Smooth muscle cell of the brain vasculature (primary cell): ENCODE data around the gene FASTKD2.
"Not testable (repeated sequence)": the region's sequence is repeated elsewhere in the genome, so short reads cannot be mapped to it uniquely, and the experiment has no call there.

ENCODE experiments used
- DNase-seq: peaks from one replicate; pipeline ENCODE4 v3.0.0-alpha.2; 2012; ENCODE audit warnings: low read depth, low spot score

FASTKD2 gene

DNA sequence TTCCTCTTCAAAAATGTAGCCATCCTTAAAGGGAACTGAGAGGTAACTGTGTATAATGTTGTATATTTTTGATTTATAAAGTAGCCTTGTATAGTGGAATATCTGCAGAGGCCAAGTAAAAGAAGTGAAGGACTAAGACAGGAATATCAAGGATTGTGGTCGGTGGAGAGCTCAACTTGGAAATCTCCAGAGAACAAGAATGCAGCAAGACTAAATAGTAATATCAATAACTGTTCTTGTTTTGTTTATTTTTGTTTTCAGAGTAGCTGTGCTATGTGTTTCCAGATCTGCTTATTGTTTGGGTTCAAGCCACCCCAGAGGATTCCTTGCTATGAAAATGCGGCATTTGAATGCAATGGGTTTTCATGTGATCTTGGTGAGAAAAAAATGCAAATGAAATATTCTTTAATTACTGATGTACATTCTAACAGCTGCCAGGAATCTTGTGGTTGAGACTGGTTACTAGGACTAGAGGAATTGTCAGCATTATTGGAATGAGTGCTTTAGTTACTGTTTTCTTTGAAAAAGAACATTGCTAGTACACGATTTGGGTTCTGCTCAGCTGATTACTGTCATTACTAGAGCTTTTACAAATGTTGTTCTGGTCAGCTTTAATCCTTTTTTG, 25.0 kb downstream of the FASTKD2 start:
- DNase-seq = no peak

- DNase-seq = no peak
Measured at GRCh38 chr2:206792645-206793044, 27.2 kb downstream of the FASTKD2 start.

- no peak for DNase-seq
Measured at GRCh38 chr2:206797376-206797775, 32.0 kb downstream of the FASTKD2 start.

DNA sequence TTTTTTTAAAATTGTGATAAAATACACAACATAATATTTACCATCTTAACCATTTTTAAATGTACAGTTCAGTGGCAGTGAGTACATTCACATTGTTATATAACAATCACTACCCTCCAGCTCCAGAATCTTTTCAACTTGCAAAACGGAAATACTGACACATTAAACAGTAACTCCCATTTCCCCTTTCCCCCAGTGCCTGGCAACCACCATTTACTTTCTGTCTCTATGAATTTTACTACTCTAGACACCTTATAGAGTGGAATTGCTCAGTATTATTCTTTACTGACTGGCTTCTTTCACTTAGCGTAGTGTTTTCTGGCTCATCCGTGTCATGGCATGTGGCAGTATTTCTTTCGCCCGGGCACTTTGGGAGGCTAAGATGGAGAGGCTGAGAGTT, 32.6 kb downstream of the FASTKD2 start:
- no peak for DNase-seq

- DNase-seq = no peak
Measured at GRCh38 chr2:206799083-206799482, 33.7 kb downstream of the FASTKD2 start.

GRCh38 chr2:206800506-206801417, 35.4 kb downstream of the FASTKD2 start:
- DNase-seq = peak; percentile 56

DNA sequence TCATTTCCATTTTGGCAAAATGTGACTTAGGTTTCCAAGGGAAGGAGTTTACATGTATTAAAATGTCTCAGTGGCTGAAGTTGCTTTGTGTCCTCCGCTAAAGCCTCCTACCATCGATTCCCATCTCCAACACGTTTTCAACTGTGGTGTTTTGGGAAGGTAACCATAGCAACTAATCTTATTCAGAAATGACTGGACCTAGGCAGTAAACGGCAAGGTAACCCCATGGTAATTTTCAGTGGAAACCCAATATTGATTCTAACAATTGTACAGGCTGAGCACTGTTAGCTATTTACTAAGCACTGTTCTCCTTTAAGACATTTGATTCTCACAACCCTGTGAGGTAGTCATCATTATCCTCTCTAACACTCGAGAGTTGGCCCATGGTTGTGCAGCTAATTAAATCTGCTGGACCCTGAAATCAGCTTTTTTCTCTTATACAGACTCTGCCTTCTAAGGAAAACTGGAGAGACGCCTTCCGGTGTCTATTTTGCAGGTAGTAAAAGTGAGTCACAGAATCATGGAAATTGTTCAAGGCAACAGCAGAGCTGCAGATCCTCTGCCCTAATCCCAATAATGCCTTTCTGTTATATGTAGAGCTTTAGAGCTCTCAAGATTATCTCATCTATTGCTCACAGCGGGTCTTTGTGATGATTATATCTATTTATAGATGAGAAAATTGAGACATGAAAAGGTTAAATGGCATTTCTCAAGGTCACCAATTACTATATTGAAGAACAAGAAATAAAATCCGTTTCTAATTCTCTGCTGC, 36.2 kb downstream of the FASTKD2 start:
- DNase-seq = no peak

DNA sequence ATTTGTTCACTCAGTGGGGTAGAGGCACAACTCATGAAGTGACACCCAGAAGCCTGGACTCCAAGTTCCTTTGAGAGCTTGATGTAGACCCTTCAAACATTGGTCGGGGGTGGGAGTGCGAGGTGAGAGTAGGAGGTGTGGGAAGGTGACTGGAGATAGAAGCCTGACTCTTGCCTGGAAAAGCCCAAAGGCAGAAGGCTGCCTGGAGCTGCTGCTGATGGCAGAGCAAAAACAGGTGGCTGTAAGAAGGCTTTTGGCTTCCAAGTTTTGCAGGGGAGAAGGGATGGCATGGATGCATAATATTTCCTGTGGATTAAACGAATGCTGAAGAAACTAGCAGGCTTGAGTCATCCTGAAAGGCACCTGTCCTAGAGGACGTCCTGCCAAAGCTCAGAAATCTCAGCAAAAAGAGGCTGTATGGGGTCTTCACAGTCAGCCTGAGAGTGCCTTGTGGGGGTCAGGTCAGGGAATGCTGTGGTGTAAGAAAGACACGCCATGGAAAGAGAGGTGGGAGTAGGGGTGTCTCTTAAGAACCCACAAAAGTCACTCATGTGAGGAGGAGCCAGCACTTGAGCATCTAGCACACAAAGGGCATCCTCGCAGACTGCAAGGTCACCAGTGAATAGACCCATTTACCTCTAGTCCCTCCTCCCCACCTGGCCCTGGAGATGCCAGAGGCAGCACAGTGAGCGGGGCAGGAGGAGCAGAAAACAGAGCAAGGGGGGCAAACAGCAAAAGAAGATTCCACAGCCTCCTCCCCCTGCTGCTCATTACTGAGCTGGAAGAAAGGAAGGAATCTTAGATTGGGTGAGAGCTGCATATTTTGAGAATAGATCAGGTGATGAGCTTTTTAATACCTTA, 37.5 kb downstream of the FASTKD2 start:
- DNase-seq = no peak

DNA sequence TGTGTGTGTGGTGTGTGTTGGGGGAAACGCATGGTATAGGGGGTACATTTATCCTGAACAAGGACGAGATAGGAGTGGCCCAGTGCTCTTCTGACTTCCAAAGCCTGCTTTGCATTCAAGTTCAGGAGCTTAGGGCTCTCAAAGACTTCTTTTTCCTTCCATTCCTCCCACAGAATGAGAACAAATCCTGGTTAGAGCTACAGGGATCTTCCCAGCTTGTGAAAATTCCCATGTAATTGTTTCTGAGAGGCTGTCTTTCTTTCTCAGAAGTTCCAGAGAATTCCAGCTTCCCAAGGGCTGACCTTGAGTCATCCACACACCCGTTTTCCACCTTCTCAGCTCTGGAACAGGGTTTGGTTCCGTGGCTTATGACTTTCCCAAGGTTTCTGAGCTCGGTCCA, 38.9 kb downstream of the FASTKD2 start:
- DNase-seq = no peak

- no peak for DNase-seq
Measured at GRCh38 chr2:206805887-206806607, 40.6 kb downstream of the FASTKD2 start.

DNA sequence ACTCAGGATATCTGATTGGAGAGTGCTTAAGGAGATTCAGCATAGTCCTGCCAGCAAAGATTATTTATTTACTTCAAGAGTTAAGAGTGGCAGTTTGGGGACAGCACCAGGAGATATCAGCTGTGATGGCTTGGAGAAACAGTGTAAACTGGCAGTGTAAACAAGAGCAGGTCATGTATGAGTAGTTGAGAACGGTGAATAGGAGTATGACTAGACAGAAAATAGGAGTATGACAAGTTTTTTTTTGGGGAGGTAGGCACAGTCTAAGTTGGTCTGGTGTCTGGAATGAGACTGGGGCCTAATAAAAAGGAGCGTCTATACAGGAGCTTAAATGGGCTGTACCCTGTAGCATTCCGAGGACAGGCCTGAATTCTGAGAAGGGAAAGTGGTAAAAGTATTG, 42.2 kb downstream of the FASTKD2 start:
- DNase-seq = not testable (repeated sequence)

DNA sequence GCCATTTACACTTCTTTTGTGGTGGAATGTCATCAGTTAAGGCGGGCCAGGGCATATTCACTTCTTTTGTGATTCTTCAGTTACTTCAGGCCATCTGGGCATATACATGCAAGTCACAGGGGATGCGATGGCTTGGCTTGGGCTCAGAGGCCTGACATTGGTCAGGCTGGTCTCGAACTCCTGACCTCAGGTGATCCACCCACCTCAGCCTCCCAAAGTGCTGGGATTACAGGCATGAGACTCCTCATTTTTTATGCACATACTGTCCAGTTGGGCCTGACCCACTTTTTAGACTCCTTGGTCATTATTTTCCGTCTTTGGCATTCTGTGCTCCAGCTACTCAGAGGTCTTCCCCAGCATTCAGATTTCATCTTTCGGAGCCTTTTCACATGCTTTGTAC, 47.1 kb downstream of the FASTKD2 start:
- not testable (repeated sequence) for DNase-seq

- DNase-seq = no peak
Measured at GRCh38 chr2:206814498-206814897, 49.1 kb downstream of the FASTKD2 start.

- no peak for DNase-seq
Measured at GRCh38 chr2:206820807-206821206, 55.4 kb downstream of the FASTKD2 start.

GRCh38 chr2:206823178-206823577, 57.8 kb downstream of the FASTKD2 start:
- peak; percentile 43 for DNase-seq

GRCh38 chr2:206824087-206824618, 58.7 kb downstream of the FASTKD2 start:
- no peak for DNase-seq

DNA sequence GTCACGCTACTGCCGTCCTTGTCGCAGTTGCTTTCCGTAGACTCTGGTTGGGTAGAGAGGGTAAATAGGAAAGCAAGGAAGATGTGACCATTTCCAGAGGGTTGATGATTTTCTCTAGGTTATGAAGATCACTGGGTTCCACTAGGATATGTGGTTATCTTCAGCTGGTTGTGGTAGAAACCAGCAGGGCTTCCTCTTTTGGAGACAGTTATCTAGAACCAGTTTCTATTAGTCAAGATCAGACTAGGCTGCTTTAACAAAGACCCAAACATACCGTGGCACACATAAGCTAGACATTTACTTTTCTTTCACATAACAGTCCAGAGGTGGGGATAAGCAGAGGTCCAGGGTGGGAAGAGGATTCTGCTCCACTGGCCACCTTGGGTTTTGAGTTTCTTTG, 59.6 kb downstream of the FASTKD2 start:
- DNase-seq = no peak

- no peak for DNase-seq
Measured at GRCh38 chr2:206831442-206831995, 66.1 kb downstream of the FASTKD2 start.

GRCh38 chr2:206832873-206833272, 67.5 kb downstream of the FASTKD2 start:
- DNase-seq = no peak

- no peak for DNase-seq
Measured at GRCh38 chr2:206833291-206833690, 67.9 kb downstream of the FASTKD2 start.
